Activated T-cell treated with anti-CD3 and anti-CD28 coated beads, Interleukin-2, amount 50 U/mL, for 48 hours (primary cell): ENCODE measurements around the gene TRIM44.

Experiments used
- DNase-seq, 2 experiments: peaks; one replicate each; pipeline ENCODE4 v3.0.0-alpha.2; 2020

TRIM44 gene

GRCh38 chr11:35861191-35861590 lies 198.6 kb downstream of the TRIM44 start:
- no peak for DNase-seq

- no peak for DNase-seq
Observed at GRCh38 chr11:35862666-35863065, 200.1 kb downstream of the TRIM44 start.

GRCh38 chr11:35864131-35864530 lies 201.6 kb downstream of the TRIM44 start:
- no peak for DNase-seq

GRCh38 chr11:35866601-35867000 lies 204.0 kb downstream of the TRIM44 start:
- no peak for DNase-seq
